SK-N-SH treated with all-trans-retinoic acid at 6 μM for 48 hours (cell line): ENCODE data around the gene TOMM7.

Experiments used
- ARNTL ChIP-seq: fragments of 450-650 bp; formaldehyde crosslinking; IDR thresholded peaks from 2 replicates; pipeline ENCODE4 v1.5.0; 2020; ENCODE audit warnings: low read depth, mild to moderate bottlenecking, moderate library complexity, borderline replicate concordance
- SNAI2 ChIP-seq: fragments of 250-450 bp; sonication (Bioruptor Pico); IDR thresholded peaks from 2 replicates; pipeline ENCODE4 v1.5.0; 2020; ENCODE audit warnings: mild to moderate bottlenecking, moderate library complexity
- ZFP3 ChIP-seq: fragments of 250-450 bp; sonication (Bioruptor Pico); IDR thresholded peaks from 2 replicates; pipeline ENCODE4 v1.5.0; 2020; ENCODE audit warnings: mild to moderate bottlenecking, moderate library complexity
- TF ChIP-seq, protein P1 (sequence below): fragments of 250-450 bp; sonication (Bioruptor Pico); IDR thresholded peaks from 2 replicates; pipeline ENCODE4 v1.5.1; 2020; ENCODE audit warnings: low read depth, mild to moderate bottlenecking, moderate library complexity
- TF ChIP-seq, protein P2 (sequence below): fragments of 250-450 bp; sonication (Bioruptor Pico); IDR thresholded peaks from 2 replicates; pipeline ENCODE4 v1.8.0; 2020; ENCODE audit warnings: mild to moderate bottlenecking, moderate library complexity, borderline replicate concordance
- TF ChIP-seq, protein P3 (sequence below): fragments of 250-450 bp; sonication (Bioruptor Pico); IDR thresholded peaks from 2 replicates; pipeline ENCODE4 v1.5.1; 2021; ENCODE audit warnings: mild to moderate bottlenecking, moderate library complexity

DNA sequence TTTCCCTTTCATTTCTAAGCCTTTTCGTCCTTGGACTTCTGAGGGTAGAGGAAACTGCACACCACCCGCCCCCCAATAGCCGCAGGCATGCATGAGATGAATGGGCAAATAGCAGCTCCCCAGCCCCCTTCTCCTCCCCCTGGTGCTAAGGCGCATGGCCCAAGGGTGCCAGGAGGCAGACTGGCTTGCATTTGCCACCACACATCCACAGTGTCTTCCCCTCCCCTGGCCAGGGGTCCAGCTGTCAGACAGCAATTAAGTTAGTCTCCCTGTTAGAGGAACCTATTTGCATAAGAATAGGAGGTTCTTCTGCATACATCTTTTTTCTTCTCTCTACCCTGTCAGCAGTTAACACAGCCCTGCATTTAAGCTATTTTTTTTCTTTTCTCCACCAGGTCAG is 20.2 kb downstream of the TOMM7 start:
- TF ChIP-seq ZFP3 (CRISPR knock-in tag) (no peak), ARNTL (CRISPR knock-in tag) (no peak), SNAI2 (CRISPR knock-in tag) (no peak)
- TF ChIP-seq, protein P1, sequence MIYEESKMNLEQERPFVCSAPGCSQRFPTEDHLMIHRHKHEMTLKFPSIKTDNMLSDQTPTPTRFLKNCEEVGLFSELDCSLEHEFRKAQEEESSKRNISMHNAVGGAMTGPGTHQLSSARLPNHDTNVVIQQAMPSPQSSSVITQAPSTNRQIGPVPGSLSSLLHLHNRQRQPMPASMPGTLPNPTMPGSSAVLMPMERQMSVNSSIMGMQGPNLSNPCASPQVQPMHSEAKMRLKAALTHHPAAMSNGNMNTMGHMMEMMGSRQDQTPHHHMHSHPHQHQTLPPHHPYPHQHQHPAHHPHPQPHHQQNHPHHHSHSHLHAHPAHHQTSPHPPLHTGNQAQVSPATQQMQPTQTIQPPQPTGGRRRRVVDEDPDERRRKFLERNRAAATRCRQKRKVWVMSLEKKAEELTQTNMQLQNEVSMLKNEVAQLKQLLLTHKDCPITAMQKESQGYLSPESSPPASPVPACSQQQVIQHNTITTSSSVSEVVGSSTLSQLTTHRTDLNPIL (CRISPR knock-in tag), result no peak
- TF ChIP-seq, protein P2, sequence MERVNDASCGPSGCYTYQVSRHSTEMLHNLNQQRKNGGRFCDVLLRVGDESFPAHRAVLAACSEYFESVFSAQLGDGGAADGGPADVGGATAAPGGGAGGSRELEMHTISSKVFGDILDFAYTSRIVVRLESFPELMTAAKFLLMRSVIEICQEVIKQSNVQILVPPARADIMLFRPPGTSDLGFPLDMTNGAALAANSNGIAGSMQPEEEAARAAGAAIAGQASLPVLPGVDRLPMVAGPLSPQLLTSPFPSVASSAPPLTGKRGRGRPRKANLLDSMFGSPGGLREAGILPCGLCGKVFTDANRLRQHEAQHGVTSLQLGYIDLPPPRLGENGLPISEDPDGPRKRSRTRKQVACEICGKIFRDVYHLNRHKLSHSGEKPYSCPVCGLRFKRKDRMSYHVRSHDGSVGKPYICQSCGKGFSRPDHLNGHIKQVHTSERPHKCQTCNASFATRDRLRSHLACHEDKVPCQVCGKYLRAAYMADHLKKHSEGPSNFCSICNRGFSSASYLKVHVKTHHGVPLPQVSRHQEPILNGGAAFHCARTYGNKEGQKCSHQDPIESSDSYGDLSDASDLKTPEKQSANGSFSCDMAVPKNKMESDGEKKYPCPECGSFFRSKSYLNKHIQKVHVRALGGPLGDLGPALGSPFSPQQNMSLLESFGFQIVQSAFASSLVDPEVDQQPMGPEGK (CRISPR knock-in tag), result no peak
- TF ChIP-seq, protein P3, sequence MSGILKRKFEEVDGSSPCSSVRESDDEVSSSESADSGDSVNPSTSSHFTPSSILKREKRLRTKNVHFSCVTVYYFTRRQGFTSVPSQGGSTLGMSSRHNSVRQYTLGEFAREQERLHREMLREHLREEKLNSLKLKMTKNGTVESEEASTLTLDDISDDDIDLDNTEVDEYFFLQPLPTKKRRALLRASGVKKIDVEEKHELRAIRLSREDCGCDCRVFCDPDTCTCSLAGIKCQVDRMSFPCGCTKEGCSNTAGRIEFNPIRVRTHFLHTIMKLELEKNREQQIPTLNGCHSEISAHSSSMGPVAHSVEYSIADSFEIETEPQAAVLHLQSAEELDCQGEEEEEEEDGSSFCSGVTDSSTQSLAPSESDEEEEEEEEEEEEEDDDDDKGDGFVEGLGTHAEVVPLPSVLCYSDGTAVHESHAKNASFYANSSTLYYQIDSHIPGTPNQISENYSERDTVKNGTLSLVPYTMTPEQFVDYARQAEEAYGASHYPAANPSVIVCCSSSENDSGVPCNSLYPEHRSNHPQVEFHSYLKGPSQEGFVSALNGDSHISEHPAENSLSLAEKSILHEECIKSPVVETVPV (CRISPR knock-in tag), result no peak
